ENCODE data around the gene ARPIN.

The ARPIN gene

DNA sequence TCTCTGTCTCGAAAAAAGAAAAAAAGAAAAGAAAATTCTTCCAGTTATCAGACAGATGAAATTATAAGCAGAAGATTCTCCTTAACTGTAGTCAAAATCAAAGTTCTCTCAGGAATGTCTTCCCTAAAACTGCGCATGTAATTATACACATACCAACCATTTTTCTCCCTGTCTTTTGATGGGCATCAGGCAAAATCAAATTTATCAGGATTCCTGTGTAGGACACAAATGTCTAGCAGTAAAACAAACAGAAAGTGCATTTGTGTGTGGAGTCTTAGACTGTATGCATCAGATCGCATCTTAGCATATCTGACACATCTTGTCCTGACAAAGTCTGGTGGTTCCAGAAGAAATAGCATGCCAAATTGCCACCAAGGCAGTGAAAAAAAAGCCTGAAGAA, 3.9 kb upstream of the ARPIN start:
- intact Hi-C loops (cut with DNase I), result no loop called here
- no peak for DNase-seq

DNA sequence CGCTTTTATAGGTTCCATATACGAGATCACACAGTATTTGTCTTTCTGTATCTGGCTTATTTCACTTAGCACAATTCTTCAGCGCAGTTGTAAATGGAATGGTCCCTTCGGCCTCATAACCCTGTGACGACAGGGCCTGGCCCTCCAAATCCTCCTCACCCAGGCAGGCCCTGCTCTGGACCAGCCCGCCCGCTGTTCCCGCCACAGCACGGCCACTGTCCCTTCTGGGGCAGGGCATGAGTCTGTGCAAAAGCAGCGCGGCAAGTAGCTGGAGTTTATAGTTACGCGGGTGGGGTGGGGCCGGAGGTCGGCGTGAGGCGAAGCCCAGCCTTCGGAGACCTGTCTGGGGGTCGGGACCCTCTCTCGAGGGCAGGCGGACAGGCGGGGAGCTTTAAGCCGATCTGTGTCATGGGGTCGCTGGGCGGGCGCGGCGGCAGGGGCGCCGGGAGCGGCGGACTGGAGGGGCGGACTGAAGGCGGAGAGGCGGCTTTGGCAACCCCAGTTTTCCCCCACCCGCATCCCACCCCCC, 543 bp downstream of the ARPIN start:
- intact Hi-C loops (cut with DNase I), result no loop called here
- peak in 36 of 42 donors; percentile 15 to 67 (median 32) for DNase-seq

DNA sequence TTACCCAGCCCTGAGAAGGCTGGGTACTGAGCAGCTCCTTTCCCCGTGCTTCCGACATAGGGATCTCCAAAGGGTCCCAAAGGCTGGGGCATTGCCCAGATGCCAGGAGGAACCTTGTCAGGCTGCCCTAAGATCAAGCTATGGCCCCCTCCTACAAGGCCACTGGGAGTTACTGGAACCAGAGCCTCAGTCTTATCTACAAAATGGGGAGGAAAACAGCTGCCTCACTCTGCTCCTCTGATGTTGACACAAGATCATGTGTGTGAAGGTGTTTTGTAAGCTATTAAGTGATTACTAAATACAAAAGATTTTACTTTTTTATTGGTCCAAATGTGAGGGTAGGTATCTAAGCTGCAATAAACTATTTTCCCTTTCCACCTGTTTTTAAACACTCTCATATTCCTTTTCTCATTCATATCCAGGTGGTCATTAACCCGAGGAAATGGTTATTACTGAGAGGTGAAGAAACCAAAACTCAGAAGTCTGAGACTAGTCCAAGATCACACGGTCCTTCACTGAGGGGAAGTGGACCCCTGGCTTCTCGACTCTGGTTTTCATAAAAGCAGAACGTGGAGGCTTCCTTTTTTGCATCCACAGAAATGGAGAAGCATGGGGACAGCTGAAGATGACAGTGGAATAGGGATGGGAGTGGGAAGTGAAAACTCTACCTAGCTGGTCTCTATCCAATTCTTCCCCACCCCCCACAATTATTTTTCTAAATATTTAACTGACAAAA, 1.7 kb downstream of the ARPIN start:
- DNase-seq, result peak in 3 of 42 donors; percentile 14 to 25 (median 24)
- intact Hi-C loops (cut with DNase I), result no loop called here

DNA sequence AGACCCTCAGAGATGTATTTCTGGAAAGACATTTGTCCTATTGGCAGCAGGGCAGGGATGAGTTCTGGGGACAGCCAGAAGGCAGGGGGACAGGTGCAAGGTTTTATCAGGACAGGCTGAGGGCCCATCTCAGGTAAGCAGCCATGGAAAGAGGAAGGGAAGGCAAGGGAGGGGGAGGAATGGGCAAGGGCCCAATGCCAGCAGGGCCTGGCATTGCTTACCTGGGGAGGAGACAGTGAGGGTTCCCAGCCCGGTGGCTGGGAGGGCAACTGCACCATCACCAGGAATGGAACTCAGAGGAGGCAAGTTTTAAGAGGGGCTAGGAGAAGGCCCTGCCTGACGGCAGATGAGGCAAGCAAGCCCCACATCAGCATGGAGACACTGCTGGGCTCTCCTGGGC, 3.1 kb downstream of the ARPIN start:
- peak in 1 of 42 donors; percentile 18 for DNase-seq
- intact Hi-C loops (cut with DNase I), result loop anchor here (5.0 kb wide), 1 partner anchor 158 kb away; no protein-coding TSS in a partner anchor

DNA sequence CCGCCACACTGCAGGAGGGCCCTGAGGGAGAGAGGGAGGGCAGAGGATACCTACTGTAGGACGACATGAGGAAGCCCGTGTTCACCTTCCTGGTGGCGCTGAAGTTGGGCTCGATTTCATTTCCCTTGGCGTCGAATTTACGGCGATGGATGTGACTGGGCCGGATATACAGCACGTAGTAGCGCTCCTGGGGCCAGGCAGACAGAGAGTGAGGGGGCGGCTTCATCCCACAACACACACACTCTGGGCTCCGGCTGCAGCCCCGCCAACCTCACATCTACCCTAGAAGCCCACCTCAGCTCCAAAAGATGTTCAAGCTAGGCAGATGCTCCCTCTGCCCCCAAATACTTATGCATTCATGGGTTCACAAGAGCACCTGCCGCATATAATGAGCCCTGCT, 4.5 kb downstream of the ARPIN start:
- intact Hi-C loops (cut with DNase I), result loop anchor here (5.0 kb wide), 1 partner anchor 159 kb away; no protein-coding TSS in a partner anchor
- peak in 2 of 42 donors; percentile 7 to 11 for DNase-seq

DNA sequence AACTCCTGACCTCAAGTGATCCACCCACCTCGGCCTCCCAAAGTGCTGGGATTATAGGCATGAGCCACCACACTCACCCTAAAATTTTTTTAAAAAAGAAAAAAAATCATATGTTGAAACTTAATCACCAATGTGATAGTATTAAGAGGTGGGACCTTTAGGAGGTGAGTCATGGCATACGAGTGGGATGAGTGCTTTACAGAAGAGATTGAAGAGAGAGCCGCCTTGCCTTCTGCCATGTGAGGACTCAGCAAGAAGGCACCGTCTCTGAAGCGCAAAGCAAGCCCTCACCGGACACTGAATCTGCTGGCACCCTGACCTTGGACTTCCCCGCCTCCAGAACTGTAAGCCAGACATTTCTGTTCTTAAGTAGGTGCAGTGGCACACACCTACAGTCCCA, 5.5 kb downstream of the ARPIN start:
- DNase-seq, result peak in 25 of 42 donors; percentile 17 to 85 (median 51)
- intact Hi-C loops (cut with DNase I), result loop anchor here (5.0 kb wide), 1 partner anchor 160 kb away; no protein-coding TSS in a partner anchor

DNA sequence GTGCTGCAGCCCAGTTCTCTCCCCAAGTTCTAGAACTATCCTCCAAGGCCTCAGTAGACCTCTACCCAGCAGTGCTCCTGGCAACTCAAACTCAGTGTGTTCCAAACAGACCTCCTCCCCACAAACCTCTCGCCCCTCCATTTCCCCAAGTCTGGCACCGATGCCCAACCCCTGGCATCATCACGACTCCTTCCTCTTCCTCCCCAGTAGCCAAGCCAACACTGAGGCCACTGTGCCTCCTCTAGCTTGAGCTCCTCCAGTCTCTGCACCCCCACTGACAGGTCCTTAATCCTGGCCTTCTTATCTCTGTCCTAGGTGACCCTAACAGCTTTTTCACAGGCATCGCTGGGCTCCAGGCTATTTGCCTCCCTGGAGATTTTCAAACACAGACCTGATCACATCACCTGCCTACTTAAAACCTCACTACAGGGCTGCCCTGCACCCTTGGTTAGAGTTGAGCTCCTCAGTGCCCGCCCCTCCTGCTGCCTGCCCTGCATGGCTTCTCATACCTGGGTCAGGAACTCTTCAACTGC, 6.8 kb downstream of the ARPIN start:
- intact Hi-C loops (cut with DNase I), result loop anchor here (5.0 kb wide), 1 partner anchor 161 kb away; no protein-coding TSS in a partner anchor
- DNase-seq, result peak in 1 of 42 donors; percentile 25

DNA sequence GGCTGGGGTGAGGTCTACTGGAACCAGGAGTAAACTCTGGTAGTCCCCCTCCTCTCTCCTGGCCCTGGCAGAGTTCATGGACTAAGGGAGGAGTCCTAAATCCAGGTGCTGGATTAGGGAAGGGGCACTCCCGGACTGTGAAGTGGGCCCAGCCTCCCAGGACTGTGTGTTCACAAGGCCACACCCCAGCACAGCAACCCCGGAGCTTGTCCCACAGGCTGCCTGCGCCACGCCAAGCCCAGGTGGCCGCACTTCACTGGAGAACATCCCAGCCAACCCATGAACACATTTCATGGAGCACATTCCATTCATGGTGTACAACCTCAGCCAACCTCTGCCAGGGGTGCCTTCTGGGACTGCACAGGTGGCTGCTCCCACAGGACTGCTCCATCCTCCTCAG, 8.2 kb downstream of the ARPIN start:
- DNase-seq, result peak in 2 of 42 donors; percentile 18 to 20
- intact Hi-C loops (cut with DNase I), result no loop called here

DNA sequence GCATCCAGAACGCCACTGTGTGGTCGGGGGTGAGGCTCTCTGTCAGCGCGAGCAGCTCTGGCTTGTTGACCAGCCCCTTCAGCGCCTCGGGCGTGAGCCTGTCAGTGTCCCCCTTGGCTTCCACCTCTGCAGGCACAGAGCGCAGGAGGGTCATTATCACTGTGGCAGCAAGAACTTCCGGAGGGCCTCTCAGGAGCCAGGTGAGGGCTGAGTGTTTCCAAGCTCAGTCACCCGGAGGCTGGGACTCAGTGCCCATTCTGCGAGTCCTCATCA, 9.0 kb downstream of the ARPIN start:
- intact Hi-C loops (cut with DNase I), result no loop called here
- peak in 1 of 42 donors; percentile 16 for DNase-seq

DNA sequence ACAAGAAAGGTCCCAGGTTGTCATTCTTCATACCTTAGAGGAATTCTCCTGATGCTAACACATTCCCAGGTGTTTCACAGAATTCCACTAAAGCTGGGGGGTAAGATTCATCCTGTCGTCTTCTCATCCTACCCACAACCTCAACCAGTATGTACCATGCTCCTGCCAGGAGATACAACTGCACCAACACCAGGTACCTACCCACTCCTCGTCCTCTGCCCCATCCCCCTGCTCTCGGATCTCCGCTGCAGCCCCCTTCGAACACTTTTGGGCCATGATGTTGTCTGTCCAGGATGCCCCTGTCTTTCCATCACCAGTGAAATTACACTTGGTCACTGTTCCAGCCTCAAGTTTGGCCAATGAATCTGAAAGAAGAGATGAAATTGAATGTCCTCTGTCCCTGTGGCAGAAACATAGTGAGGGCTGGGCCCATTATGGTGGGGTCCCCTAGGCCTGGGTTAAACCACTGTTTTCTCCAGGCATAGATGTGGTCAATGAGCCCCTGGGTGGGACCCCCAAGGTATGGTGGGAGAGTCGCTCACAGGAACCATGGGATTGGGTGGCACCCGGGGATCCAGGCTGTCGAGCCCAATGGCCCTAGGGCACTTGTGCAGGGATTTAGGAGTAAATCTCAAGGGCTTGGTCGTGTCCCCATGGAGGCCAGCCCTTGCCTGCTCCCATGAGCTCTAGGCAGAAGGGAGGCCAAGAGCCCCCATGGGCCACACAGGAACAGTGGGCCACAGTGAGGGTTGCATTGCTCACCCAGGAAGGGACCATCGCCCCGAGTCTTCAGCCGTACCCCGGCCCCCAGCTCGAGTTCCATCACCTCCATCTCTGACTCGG, 9.5 kb downstream of the ARPIN start:
- intact Hi-C loops (cut with DNase I), result no loop called here
- peak in 2 of 42 donors; percentile 10 to 13 for DNase-seq

DNA sequence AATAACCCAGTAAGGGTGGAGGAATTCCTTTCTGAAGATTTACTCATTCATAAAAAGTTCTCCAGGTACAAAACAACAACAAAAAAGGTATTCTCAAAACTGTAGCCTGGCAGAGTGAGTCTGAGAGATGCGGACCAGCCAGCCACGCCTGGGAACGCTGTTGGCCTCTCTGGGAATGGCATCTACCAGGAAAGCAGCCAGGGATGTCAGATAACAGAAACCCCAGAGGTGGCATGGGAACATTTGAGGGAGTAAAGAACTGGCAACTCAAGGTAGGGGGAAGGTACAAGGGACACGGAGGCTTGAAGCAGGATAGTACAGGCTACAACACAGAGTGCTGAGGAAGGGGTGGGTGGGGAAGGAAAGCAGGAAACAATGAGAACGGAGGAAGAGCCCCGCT, 11.9 kb downstream of the ARPIN start:
- DNase-seq, result no peak
- intact Hi-C loops (cut with DNase I), result no loop called here

DNA sequence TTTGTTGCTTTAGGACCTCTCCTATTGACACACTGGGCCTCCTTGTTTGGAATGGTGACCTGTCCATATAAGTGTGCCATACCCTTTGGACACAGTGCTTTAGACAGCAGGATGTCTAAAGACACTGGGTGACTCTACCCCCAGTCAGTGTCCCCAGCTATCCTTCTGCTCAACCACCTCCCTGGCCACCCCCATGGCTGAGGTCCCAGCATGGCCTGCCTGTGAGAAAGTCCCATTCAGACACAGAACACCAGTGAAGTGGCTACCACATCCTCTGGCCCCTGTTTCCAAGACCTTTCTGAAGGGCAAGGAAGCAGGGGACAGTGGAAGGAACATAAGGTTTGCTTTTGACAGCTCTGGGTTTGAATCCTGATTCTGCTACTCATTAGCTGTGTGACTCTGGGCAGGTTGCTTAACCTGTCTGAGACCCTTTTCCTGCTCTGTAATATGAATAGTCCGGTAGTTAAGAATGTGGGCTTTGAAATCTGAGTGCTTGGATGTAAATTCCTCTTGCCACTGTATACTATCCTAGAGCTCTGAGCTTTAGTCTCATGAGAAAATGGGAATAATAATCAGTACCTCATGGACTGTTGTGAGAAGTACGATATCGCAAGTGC, 12.7 kb downstream of the ARPIN start:
- intact Hi-C loops (cut with DNase I), result loop anchor here (10.0 kb wide), 1 partner anchor 105 kb away; the partner anchor contains the start of gene ZNF710
- DNase-seq, result peak in 2 of 42 donors; percentile 19 to 32

DNA sequence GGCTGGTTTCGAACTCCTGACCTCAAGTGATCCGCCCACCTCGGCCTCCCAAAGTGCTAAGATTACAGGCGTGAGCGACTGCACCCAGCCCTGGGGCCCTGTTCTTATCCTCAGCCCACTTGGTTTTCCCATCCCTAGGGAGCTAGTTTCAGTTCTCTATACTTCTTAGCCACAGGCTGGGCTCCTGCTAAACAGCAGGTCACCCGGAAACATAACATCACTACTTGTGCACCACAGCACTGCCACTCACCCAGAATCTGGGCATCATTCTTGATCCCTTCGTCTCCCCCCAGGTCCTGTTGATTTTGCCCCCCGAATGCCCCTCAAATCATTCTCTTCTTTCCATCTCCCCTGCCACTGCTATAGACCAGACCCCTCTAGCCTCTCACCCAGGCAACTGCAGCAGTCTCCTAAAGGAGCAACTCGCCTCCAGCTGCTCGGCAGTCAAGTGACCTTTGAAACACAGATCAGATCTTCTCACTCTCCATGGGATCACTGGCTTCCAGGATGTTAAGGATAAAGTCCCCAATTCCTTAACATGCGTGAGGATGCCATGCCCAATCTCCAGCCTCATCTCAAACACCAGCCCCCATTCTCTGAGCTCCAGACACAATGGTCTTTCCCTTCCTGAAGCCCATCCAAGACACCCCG, 13.3 kb downstream of the ARPIN start:
- intact Hi-C loops (cut with DNase I), result loop anchor here (10.0 kb wide), 1 partner anchor 105 kb away; the partner anchor contains the start of gene ZNF710
- DNase-seq, result peak in 2 of 42 donors; percentile 28 to 30

DNA sequence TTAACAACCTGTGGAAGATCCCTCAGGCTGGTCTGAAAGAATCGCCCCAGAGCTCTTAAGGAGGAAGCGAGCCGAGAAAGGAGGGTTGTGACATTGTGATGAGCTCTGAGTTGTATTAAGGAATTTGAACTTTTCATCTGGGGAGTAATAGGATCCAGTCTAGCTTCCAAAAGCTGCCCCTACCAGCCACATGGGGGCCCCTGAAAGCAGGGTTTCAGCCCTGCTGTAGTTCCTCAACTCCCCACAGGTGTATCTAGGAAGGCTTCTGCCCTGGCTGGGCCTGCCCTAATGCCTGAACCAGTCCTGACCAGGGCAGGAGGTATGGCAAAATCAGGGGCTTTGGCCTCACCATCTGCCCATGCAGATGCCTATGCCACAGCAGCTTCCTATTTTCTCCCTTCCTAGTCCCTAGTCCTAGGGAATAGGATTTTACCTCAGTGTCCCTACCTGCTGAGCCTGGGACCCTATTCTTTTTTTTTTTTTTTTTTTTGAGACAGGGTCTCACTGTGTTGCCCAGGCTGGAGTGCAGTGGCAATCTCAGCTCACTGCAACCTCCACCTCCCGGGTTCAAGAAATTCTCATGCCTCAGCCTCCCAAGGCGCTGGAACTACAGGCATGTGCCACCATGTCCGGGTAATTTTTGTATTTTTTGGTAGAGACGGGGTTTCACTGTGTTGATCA, 14.0 kb downstream of the ARPIN start:
- intact Hi-C loops (cut with DNase I), result loop anchor here (10.0 kb wide), 1 partner anchor 106 kb away; the partner anchor contains the start of gene ZNF710
- DNase-seq, result peak in 36 of 42 donors; percentile 11 to 81 (median 52)

DNA sequence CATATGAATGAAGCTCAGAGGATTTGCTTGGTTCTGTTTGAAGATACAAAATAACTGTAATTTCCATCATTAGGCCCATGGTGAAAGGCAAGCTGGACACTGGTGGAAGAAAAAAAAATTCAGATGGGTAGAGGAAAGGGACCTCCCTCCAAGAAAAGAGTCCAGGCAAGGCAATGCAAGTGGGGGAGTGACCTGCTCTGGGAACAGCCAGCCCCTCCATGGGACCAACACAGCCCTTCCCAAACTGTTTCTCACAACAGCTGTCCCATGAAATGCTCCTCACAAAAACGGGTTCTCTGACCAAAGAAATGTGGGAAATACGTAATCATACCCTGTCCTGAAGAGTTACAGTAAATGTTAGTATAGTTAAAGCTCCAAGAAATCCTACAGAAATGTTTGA, 14.6 kb downstream of the ARPIN start:
- DNase-seq, result no peak
- intact Hi-C loops (cut with DNase I), result loop anchor here (10.0 kb wide), 1 partner anchor 107 kb away; the partner anchor contains the start of gene ZNF710

DNA sequence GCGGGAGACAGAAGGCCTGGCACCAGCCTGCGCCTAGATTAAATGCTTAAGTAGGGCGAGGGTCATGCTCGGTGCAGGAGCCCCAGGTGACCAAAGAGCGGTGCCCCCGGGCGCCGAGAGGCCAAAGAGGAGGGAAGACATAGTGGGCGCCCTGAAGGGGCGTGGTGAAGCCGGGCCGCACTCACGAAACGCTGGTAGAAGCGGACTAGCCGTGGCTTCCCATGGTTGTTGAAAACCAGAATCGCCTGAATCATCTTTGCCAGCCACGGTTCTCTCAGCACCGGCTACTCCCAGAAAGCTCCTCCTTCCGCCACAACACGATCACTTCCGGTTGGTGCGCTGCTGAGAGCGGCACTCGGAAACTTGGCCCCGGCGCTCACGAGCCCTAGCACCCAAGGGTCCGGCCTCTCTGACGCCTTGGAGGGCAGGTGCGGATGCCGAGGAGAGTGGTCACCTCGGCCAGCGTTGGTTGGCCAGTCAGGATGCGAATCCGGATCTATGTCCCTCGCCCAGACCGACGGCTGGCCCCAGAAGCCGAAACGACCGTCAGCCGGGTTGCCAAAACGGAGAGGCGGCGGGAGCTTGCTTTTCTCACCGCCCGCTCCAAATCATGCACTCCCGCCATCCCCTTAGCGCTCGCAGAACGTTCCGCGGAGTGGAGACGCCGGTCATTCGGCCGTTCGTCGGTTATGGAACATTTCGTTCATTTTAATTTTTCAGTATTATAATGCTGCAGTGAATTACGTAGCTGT, 18.9 kb downstream of the ARPIN start, which contains the start of gene AP3S2:
TSS of gene AP3S2 (minus strand) at position 299 of the 752 bp plus-strand sequence. CDS start at position 254, 45 bp downstream.
- intact Hi-C loops (cut with DNase I), result loop anchor here (10.0 kb wide), 1 partner anchor 111 kb away; the partner anchor contains the start of gene ZNF710
- DNase-seq, result peak; percentile 76 to 97 (median 92)

DNA sequence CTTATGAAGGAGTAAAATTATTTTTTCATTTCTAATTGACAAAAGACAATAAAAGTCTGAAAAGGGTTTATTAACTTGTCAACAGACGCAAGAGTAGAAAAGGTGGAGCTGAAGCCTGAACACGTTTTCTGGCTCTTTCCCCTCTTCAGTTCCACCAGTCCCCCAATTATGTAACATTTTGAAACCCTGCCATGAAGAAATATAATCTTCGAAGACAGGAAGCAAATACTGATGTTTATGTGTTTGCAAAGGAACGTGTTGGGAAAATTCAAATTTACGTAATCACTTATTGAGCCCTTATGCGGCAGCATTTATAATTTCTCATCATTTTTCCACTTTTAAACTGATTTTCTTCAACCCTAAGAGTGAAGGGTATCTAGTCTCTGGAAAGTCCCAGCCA, 19.7 kb downstream of the ARPIN start:
- intact Hi-C loops (cut with DNase I), result loop anchor here (10.0 kb wide), 1 partner anchor 112 kb away; the partner anchor contains the start of gene ZNF710
- DNase-seq, result no peak
